Measurements from ENCODE around the gene PRKRA. TPM values are rescaled to one million over a fixed set of nuclear protein-coding genes. Genes with fewer than 3 reads are reported as not detected.
"Not testable (repeated sequence)": the region's sequence is repeated elsewhere in the genome, so short reads cannot be mapped to it uniquely, and the experiment has no call there.

Gene PRKRA
- total RNA-seq, 1 donor from 2014 or later, result 33.3 TPM

- DNase-seq (ENCODE audit: low read depth in 2 of 2), result no peak
Measured at GRCh38 chr2:178469219-178469849, 18.4 kb upstream of the PRKRA start.

DNA sequence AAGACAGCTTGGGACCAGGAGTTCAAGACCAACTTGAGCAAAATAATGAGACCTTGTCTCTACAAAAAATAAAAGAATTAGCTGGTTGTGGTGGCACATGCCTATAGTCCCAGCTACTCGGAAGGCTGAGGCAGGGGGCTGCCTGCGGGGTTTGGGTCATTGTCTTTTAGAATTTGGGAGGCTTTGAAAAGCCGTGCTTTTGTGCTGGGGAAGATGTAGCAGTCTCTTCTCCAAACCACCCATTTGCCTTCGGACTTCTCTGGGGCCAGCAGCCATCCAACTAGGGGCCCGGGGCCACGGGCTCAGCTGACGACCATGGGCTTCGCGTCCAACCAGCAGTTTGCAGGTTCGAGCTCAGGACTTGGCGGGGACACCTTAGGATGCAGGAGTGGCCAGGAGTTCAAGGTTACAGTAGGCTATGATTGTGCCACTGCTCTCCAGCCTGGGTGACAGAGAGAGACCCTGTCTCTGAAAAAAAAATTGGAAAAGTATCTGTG, 6.5 kb upstream of the PRKRA start:
- DNase-seq (ENCODE audit: low read depth in 2 of 2), result no peak

DNA sequence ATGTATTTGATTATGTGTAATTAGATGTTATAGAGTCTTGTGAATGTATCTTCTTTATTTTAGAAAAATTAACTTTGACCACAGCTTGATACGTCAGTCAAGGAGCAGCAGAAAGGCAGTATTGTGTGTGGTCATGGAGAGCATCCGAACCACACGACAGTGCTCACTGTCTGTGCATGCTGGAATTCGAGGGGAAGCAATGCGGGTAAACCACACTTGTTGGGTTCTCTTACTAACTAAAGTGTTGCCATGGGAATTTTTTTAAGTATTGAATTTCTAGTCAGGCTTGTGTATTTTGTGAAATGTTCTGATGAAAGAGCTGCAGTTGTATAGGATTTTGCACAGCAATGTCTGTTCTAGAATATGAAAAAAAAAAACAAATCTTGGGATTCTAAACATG, 5.0 kb upstream of the PRKRA start:
- DNase-seq (ENCODE audit: low read depth in 2 of 2), result no peak

DNA sequence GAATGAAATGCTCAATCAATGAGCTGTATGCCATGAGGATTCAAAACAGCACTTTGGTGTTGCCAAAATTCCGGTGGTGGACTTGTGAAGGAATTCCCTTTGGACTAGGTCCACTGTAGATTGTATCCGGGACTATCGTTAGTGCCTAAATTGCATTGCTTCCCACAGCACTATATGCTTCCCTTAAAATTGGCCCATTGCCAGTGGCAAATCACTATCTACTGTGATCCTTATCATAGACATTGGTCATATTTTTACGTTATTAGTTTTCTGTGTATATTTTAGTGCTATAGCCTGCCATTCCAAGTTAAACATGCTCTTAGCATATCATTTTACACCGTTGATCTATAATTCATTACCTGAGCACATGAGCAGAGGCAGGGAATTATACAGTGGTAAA, 1.9 kb upstream of the PRKRA start:
- DNase-seq (ENCODE audit: low read depth in 2 of 2), result no peak

GRCh38 chr2:178452334-178452733, 1.4 kb upstream of the PRKRA start:
- no peak for DNase-seq (ENCODE audit: low read depth in 2 of 2)

- no peak for DNase-seq (ENCODE audit: low read depth in 2 of 2)
Measured at GRCh38 chr2:178450524-178450773, 526 bp downstream of the PRKRA start.

DNA sequence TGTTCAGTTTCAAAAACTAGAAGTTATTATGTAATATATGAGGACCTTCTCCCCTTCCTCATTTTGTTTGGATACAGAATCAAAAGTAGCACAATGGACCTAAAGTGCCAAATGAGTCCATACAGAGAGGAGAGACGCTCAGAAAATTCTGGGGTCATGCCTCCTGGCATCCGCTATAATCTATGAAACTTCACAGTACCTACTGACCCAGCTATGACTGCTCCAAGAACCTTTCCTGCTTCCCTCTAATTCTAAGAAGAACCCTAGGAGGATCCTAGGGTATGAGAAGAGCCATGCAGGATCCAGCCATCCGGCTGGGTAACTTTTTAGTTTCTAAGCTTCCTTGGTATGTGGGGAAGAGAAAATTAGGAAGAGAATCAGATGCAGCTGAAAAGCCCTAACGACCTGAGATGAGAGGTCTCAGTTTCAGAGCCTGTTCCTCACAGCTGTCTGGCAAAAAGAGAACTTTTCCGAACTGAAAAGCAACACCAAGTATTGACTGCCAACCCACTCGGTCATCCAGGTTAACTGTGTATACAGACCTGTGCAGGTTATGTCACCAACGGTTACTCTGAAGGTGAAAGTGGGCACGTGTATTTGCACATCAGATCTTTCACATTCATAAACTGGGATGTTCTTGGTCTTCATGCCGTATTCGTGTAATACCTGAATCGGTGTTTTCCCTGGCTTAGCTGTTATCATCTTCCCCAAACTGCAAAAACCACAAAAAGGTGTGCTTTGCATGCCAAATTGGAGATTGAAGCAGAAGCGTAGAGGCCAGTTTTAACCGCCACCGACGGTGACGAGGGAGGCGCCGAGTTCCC, 1.1 kb downstream of the PRKRA start:
- peak; percentile 7 to 22 for DNase-seq (ENCODE audit: low read depth in 2 of 2)

DNA sequence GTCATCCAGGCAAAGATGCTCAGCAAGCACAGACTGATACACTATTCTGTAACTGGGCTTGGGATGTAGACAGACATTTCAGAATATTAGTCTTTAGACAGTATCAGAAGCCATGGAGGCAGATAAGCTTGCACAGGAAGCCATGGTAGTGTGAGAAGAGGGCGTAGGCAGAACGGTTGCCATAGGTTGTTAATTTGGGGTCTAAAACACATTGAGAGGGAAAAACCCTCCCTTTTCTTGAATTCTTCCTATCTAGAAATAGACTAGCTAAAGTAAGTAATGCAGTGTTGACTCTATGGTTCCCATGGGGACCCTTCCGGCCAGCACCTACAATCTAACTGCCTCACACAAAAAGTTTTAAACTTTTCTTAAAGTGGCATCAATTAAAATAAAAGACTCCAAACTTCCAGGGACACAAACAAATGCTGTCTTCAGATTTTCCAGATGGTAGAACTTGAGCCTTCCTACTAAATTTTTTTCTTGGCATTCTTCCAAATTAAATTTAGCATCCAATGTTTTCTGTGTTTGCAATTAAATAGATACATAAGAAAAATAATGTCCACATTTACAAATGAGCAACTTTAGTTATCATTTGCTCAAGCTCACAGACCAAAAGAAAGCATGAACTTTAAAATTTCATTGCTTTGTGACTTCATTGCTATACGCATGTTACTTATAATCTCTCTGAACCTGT, 1.9 kb downstream of the PRKRA start:
- DNase-seq (ENCODE audit: low read depth in 2 of 2), result peak in 1 of 2 donors; percentile 15

DNA sequence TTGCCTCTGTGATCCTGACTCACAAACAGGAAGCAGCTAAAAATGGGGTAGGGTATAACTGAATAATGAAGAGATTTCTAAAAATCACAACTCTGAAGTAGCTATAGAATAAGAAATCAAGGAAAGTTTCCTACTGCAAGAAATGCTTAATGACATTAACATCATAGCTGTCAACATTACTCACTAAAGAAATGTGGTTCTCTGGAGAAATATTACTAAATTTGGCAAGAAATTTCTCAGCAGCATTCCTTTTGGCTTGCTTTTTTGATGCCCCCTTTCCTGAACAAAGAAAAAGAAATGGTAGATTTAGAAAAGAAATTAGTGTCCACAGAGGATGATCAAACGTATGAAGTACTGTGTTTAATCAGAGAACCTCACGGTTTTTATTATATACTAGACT, 9.5 kb downstream of the PRKRA start:
- DNase-seq (ENCODE audit: low read depth in 2 of 2), result no peak

DNA sequence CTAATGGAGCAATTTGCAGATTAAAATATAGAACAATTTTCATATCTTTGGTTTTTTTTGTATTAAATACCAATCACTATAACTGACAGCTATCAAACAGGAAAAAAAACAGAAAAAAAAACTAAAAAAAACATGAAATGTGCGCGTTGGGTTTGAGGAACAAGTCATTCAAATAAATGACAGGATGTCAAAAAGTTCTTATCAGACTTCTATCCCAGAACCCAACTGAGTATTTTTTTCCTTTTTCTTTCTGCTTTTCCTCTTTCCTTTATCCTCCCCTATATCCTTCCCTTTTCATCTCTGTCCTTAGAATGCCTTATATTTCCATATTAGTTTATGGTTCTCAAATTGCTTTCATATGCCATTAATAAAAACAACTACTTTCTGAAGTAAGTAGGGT, 14.3 kb downstream of the PRKRA start:
- no peak for DNase-seq (ENCODE audit: low read depth in 2 of 2)

GRCh38 chr2:178429336-178429735, 21.6 kb downstream of the PRKRA start:
- DNase-seq (ENCODE audit: low read depth in 2 of 2), result no peak

DNA sequence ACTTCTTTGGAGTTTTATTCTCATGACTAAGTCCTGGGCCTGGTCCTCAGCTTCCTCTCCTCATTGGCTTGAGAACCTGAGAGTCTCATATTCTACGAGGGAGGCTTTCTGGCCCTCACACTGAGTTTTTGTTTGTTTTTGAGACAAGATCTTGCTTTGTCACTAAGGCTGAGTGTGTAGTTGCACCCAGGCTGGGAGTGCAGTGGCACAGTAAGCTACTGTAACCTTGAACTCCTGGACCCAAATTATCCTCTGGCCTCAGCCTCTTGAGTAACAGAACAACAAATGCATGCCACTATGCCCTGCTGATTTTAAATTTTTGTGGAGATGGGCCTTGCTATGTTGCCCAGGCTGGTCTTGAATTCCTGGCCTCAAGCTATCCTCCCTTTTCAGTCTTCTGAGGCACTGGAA, 22.6 kb downstream of the PRKRA start:
- no peak for DNase-seq (ENCODE audit: low read depth in 2 of 2)

DNA sequence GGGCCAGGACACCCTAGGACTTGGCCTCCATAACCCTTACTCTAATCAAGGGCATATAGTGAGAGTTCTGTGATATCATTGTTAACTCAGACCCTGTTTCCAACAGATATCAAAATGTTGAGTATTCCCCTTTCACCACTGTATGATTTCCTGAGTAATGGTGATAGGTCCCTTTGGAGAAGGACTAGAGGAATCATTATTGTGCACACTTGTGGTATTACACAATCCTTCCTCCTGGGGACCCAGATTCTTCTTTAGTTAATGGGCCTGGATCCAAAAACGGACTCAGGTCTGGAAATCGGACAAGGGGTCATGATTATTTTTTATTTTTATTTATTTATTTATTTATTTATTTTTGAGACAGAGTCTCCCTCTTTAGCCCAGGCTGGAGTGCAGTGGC, 23.5 kb downstream of the PRKRA start:
- DNase-seq (ENCODE audit: low read depth in 2 of 2), result no peak

GRCh38 chr2:178426388-178426787, 24.6 kb downstream of the PRKRA start:
- DNase-seq (ENCODE audit: low read depth in 2 of 2), result peak in 1 of 2 donors; percentile 54

- DNase-seq (ENCODE audit: low read depth in 2 of 2), result no peak
Measured at GRCh38 chr2:178425255-178425827, 25.6 kb downstream of the PRKRA start.

- not testable (repeated sequence) for DNase-seq (ENCODE audit: low read depth in 2 of 2)
Measured at GRCh38 chr2:178423746-178424145, 27.2 kb downstream of the PRKRA start.

- no peak for DNase-seq (ENCODE audit: low read depth in 2 of 2)
Measured at GRCh38 chr2:178422097-178422496, 28.9 kb downstream of the PRKRA start.

GRCh38 chr2:178420463-178420999, 30.4 kb downstream of the PRKRA start:
- peak in 1 of 2 donors; percentile 73 for DNase-seq (ENCODE audit: low read depth in 2 of 2)

DNA sequence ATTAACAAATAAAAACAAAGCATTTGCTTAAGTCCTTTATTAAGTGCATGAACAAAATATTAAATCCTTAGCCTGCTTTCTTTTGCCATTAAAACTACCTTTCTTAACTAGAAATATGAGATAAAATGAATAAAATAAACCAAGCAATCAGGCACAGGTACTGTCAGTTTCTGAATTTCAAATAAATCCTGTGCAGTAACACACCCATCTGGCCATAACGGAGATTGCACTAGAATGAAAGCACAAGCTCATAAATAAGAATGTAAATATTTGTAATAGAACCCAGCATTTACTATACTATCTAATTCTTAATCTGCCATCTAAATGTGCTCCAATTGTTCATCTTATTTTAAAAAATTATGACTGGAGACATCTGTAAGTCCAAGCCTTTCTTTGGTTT, 31.9 kb downstream of the PRKRA start:
- peak; percentile 67 to 76 for DNase-seq (ENCODE audit: low read depth in 2 of 2)

GRCh38 chr2:178418426-178418825, 32.5 kb downstream of the PRKRA start:
- no peak for DNase-seq (ENCODE audit: low read depth in 2 of 2)

DNA sequence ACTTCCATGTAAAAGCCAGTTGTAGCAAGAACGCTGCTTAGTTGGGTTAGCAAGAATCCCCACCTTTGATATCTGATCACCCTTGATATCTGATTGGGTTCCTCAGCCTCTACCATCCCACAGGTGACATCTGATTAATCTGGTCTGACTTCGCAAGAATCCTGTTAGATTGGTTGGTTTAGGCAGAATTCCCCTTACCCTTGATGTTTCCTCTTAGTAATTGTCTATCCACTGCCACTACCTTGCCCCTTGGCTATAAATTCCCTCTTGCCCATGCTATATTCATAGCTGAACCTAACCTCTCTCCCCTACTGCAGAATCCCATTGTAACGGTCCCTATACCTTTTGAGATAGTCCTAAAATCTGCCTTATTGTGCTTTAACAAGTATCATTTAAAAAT, 33.1 kb downstream of the PRKRA start:
- DNase-seq (ENCODE audit: low read depth in 2 of 2), result no peak

DNA sequence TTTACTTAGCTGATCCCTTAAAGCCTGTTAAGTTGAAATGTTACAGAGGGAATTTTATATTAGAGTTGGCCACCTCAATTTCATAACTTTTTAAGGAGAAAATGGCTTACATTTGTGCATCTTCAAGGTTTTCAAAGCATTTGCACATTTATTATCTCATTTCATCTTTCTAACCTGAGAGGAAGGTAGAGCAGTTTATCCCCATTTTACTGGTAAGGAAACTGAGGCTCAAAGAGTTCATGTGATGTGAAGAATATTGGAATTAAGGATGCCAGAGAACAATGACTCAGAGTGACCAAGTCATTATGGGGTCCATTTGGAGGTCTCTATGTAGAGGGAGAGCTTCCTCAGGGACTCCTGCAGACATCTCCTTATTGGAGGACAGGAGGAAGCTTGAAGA, 35.0 kb downstream of the PRKRA start:
- DNase-seq (ENCODE audit: low read depth in 2 of 2), result no peak
